Left lung (tissue), 10 donors: ENCODE results near the gene TRAPPC11. TPM values are rescaled to one million over a fixed set of nuclear protein-coding genes. Genes with fewer than 3 reads are reported as not detected.
"Not testable (repeated sequence)": the region's sequence is repeated elsewhere in the genome, so short reads cannot be mapped to it uniquely, and the experiment has no call there.

Experiments used
- ATAC-seq: fragments of 200-7000 bp; cut with Tn5 transposase; one replicate; pipeline ENCODE4 v1.9.1; 2020; ENCODE audit warnings: moderate library complexity
- DNase-seq, 4 donors: peaks; one replicate each; pipeline ENCODE4 v3.0.0-alpha.2; 2013 to 2020
- H3K27ac ChIP-seq, 2 donors: fragments of 200-600 bp; sonication (generic) in 1 of 2; one replicate each; pipeline versions ENCODE4 v1.5.0 to v1.8.0; 2020 to 2021
- H3K27me3 ChIP-seq, 2 donors: fragments of 200-600 bp; sonication (generic) in 1 of 2; one replicate each; pipeline versions ENCODE4 v1.5.0 to v1.8.0; 2020 to 2021
- H3K36me3 ChIP-seq, 2 donors: fragments of 200-600 bp; sonication (generic) in 1 of 2; one replicate each; pipeline versions ENCODE4 v1.5.0 to v1.8.0; 2020 to 2021
- H3K4me1 ChIP-seq, 2 donors: fragments of 200-600 bp; one replicate each; pipeline ENCODE4 v1.8.0; 2021
- H3K4me3 ChIP-seq, 2 donors: fragments of 200-600 bp; sonication (generic) in 1 of 2; one replicate each; pipeline versions ENCODE4 v1.5.0 to v1.8.0; 2020 to 2021; ENCODE audit warnings: mild to moderate bottlenecking in 1 of 2
- H3K9me3 ChIP-seq, 2 donors: fragments of 200-600 bp; sonication (generic) in 1 of 2; one replicate each; pipeline versions ENCODE4 v1.5.0 to v1.8.0; 2020 to 2021
- CTCF ChIP-seq, 2 donors: fragments of 200-600 bp; sonication (generic) in 1 of 2; IDR thresholded peaks; one replicate each; pipeline versions ENCODE4 v1.5.0 to v1.8.0; 2021; ENCODE audit warnings: antibody characterized with exemption in 2 of 2
- intact Hi-C, 2 donors: fragments of 100-400 bp; cut with DNase I; formaldehyde crosslinking; loops; one replicate each; pipeline versions ENCODE4 v1.11.2 to v1.14.2; 2022
- polyA plus RNA-seq, 6 donors: library from polyadenylated mRNA; unstranded; fragments of 120-200 nt; gene quantifications; one replicate each; pipeline ENCODE4 v1.2.1, GENCODE V29; 2013; ENCODE audit not compliant: insufficient read length in 6 of 6
- total RNA-seq, 2 donors: library from RNA; stranded (reverse); fragmentation: NEBNext Ultra II Directional; extraction: Animal tissue kit (Norgen Biotek cat#: 25700); gene quantifications; one replicate each; pipeline ENCODE4 v1.2.1, GENCODE V29; 2021
- donor health status: DM: no; HTN: yes; CAD: no.
- donor health status: DM: no; HTN: no; CAD: no.

Gene TRAPPC11
- total and polyA plus RNA-seq, 8 donors = 29.5 to 55.2 (median 49.2) TPM

GRCh38 chr4:183624548-183624947, 34.5 kb upstream of the TRAPPC11 start:
- no peak overlapping the region for H3K27ac ChIP-seq
- H3K27me3 ChIP-seq = no peaks in the 10 kb centered on the region
- no peaks in the 10 kb centered on the region for H3K9me3 ChIP-seq
- TF ChIP-seq CTCF (IDR thresholded peaks at IDR 0.05) = no peak
- no peak overlapping the region for H3K4me3 ChIP-seq
- DNase-seq (no peak), ATAC-seq (peak; percentile 13)
- no peaks in the 10 kb centered on the region for H3K36me3 ChIP-seq
- peaks cover 0 to 6% of the 10 kb centered on the region in 2 donors for H3K4me1 ChIP-seq
- intact Hi-C loops = no loop called here

- Histone ChIP-seq H3K4me1 (peaks cover 0 to 6% of the 10 kb centered on the region in 2 donors), H3K9me3 (no peaks in the 10 kb centered on the region), H3K27ac (no peak overlapping the region), H3K36me3 (no peaks in the 10 kb centered on the region), H3K4me3 (no peak overlapping the region), H3K27me3 (no peaks in the 10 kb centered on the region)
- no peak for TF ChIP-seq CTCF (IDR thresholded peaks at IDR 0.05)
- intact Hi-C loops = no loop called here
- no peak for DNase-seq
- ATAC-seq = no peak
Observed at GRCh38 chr4:183626168-183626567, 32.9 kb upstream of the TRAPPC11 start.

GRCh38 chr4:183627286-183627685, 31.8 kb upstream of the TRAPPC11 start:
- ATAC-seq, H3K4me1 ChIP-seq, H3K27ac ChIP-seq, intact Hi-C loops, H3K36me3 ChIP-seq, H3K27me3 ChIP-seq, H3K9me3 ChIP-seq, H3K4me3 ChIP-seq, DNase-seq: not testable (repeated sequence)

GRCh38 chr4:183627979-183628588, 31.0 kb upstream of the TRAPPC11 start:
- intact Hi-C loops = no loop called here
- no peak overlapping the region for H3K4me3 ChIP-seq
- no peaks in the 10 kb centered on the region for H3K36me3 ChIP-seq
- H3K9me3 ChIP-seq = no peaks in the 10 kb centered on the region
- no peak for ATAC-seq
- H3K27ac ChIP-seq = no peak overlapping the region
- no peaks in the 10 kb centered on the region for H3K27me3 ChIP-seq
- no peaks in the 10 kb centered on the region for H3K4me1 ChIP-seq
- DNase-seq = no peak
- no peak for TF ChIP-seq CTCF (IDR thresholded peaks at IDR 0.05)

- Histone ChIP-seq H3K4me1 (no peaks in the 10 kb centered on the region), H3K27me3 (no peaks in the 10 kb centered on the region), H3K36me3 (no peaks in the 10 kb centered on the region), H3K27ac (no peak overlapping the region), H3K4me3 (no peak overlapping the region), H3K9me3 (no peaks in the 10 kb centered on the region)
- no peak for TF ChIP-seq CTCF (IDR thresholded peaks at IDR 0.05)
- DNase-seq (no peak), ATAC-seq (peak; percentile 34)
- intact Hi-C loops = no loop called here
Observed at GRCh38 chr4:183631577-183632198, 27.4 kb upstream of the TRAPPC11 start.

- H3K36me3 ChIP-seq = no peaks in the 10 kb centered on the region
- no peaks in the 10 kb centered on the region for H3K9me3 ChIP-seq
- H3K4me1 ChIP-seq = no peaks in the 10 kb centered on the region
- no peak for TF ChIP-seq CTCF (IDR thresholded peaks at IDR 0.05)
- ATAC-seq (no peak), DNase-seq (no peak)
- no peak overlapping the region for H3K4me3 ChIP-seq
- H3K27me3 ChIP-seq = no peaks in the 10 kb centered on the region
- H3K27ac ChIP-seq = no peak overlapping the region
- intact Hi-C loops = no loop called here
Observed at GRCh38 chr4:183632689-183633088, 26.4 kb upstream of the TRAPPC11 start.
